ENCODE data around the gene ATP2A3. TPM values are rescaled to one million over a fixed set of nuclear protein-coding genes. Genes with fewer than 3 reads are reported as not detected.

The ATP2A3 gene
- total and polyA plus RNA-seq, 2 donors (not counting 1 experiment from before 2014, with no cell fraction given), result 0.25 to 12.4 TPM

GRCh38 chr17:3907483-3908216 lies 56.6 kb downstream of the ATP2A3 start:
- Histone ChIP-seq H2AFZ (ENCODE audit: low read length) (no peak overlapping the region), H3K79me2 (ENCODE audit: control insufficient read depth, insufficient read depth, low read length) (no peaks in the 10 kb centered on the region), H3K36me3 (ENCODE audit: control insufficient read depth, insufficient read depth, low read length) (no peaks in the 10 kb centered on the region), H3K9me3 (ENCODE audit: control insufficient read depth, insufficient read depth, low read depth, low read length) (no peaks in the 10 kb centered on the region), H3K4me1 (ENCODE audit: control insufficient read depth, extremely low read depth, insufficient read depth, low read length) (no peaks in the 10 kb centered on the region), H3K27ac (ENCODE audit: insufficient read depth, low read length) (no peak overlapping the region), H3K4me3 (replicated peaks in 1 of 4; ENCODE audit: control extremely low read depth in 1 of 4, insufficient read depth in 1 of 4, low read depth in 3 of 4, low read length in 4 of 4) (no peak overlapping the region), H3K27me3 (ENCODE audit: control insufficient read depth, insufficient read depth, low read length) (no peaks in the 10 kb centered on the region), H3K9ac (ENCODE audit: insufficient read depth, low read length) (no peak overlapping the region), H4K20me1 (ENCODE audit: control insufficient read depth, extremely low read depth, insufficient read depth, low read length) (no peaks in the 10 kb centered on the region), H3K4me2 (ENCODE audit: extremely low read depth, insufficient read depth, low read length) (no peak overlapping the region)
- DNase-seq (ENCODE audit: low read depth in 2 of 2), result no peak
- TF ChIP-seq EZH2 (IDR thresholded peaks at IDR 0.05; ENCODE audit: low read length, missing control alignments), result no peak
- TF ChIP-seq, protein P1, sequence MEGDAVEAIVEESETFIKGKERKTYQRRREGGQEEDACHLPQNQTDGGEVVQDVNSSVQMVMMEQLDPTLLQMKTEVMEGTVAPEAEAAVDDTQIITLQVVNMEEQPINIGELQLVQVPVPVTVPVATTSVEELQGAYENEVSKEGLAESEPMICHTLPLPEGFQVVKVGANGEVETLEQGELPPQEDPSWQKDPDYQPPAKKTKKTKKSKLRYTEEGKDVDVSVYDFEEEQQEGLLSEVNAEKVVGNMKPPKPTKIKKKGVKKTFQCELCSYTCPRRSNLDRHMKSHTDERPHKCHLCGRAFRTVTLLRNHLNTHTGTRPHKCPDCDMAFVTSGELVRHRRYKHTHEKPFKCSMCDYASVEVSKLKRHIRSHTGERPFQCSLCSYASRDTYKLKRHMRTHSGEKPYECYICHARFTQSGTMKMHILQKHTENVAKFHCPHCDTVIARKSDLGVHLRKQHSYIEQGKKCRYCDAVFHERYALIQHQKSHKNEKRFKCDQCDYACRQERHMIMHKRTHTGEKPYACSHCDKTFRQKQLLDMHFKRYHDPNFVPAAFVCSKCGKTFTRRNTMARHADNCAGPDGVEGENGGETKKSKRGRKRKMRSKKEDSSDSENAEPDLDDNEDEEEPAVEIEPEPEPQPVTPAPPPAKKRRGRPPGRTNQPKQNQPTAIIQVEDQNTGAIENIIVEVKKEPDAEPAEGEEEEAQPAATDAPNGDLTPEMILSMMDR (conservative IDR thresholded peaks at IDR 0.05 in 1 of 2, IDR thresholded peaks at IDR 0.05 in 1 of 2; ENCODE audit: low read depth in 1 of 2, low read length in 2 of 2), result peak in 1 of 2 donors; percentile 14

DNA sequence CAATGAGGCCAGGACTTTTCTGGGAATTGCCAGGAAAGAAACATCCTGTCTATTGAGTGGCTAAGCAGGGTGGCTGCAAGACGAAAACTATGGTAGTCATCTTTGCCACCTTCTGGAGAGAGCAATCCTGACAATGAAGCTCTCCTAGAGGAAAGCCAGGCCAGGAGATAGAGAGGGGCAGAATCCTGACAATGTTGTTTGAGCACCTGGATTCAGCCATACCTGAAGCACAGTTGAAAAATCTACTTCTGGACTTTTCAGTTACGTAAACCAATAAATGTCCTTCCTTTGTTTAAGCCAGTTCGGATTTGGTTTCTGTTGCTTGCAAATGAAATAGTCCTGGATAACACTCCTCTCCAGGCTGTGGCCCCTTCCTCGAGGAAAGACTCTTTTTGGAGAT lies 57.4 kb downstream of the ATP2A3 start:
- no peak for DNase-seq (ENCODE audit: low read depth in 2 of 2)
- no peaks in the 10 kb centered on the region for H3K36me3 ChIP-seq (ENCODE audit: control insufficient read depth, insufficient read depth, low read length)
- no peaks in the 10 kb centered on the region for H3K4me1 ChIP-seq (ENCODE audit: control insufficient read depth, extremely low read depth, insufficient read depth, low read length)
- no peak overlapping the region for H3K27ac ChIP-seq (ENCODE audit: insufficient read depth, low read length)
- H2AFZ ChIP-seq (ENCODE audit: low read length), result no peak overlapping the region
- H3K79me2 ChIP-seq (ENCODE audit: control insufficient read depth, insufficient read depth, low read length), result no peaks in the 10 kb centered on the region
- no peak overlapping the region for H3K4me2 ChIP-seq (ENCODE audit: extremely low read depth, insufficient read depth, low read length)
- H3K9ac ChIP-seq (ENCODE audit: insufficient read depth, low read length), result no peak overlapping the region
- H3K27me3 ChIP-seq (ENCODE audit: control insufficient read depth, insufficient read depth, low read length), result no peaks in the 10 kb centered on the region
- H3K4me3 ChIP-seq (replicated peaks in 1 of 4; ENCODE audit: control extremely low read depth in 1 of 4, insufficient read depth in 1 of 4, low read depth in 3 of 4, low read length in 4 of 4), result no peak overlapping the region
- no peaks in the 10 kb centered on the region for H3K9me3 ChIP-seq (ENCODE audit: control insufficient read depth, insufficient read depth, low read depth, low read length)
- no peaks in the 10 kb centered on the region for H4K20me1 ChIP-seq (ENCODE audit: control insufficient read depth, extremely low read depth, insufficient read depth, low read length)
- no peak for TF ChIP-seq EZH2 (IDR thresholded peaks at IDR 0.05; ENCODE audit: low read length, missing control alignments)
- TF ChIP-seq, protein P1 (conservative IDR thresholded peaks at IDR 0.05 in 1 of 2, IDR thresholded peaks at IDR 0.05 in 1 of 2; ENCODE audit: low read depth in 1 of 2, low read length in 2 of 2), result no peak

DNA sequence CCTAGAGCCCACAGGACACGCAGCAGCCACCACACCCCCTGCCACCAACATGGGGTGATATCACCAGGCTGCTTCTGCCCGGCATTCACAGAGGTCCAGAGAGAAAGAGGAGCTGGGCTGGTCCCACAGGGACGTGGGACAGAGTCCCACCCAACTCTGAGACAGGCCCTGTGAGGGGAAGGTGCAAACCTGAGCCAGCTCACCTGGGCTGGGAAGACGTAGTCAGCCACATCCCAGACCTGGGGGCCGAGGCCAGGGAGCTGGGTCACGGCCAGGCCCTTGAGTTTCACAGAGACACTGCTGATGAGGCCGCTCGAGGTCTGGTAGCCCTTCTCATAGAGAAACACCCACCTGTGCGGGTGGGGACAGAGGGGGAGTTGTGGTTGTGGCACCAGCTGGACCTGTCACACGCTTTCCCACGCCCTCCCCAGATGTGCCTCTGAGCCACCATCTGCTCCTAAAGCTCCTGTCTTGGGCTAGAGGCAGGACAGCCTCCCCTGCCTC lies 59.2 kb downstream of the ATP2A3 start:
- Histone ChIP-seq H4K20me1 (ENCODE audit: control insufficient read depth, extremely low read depth, insufficient read depth, low read length) (no peaks in the 10 kb centered on the region), H3K9me3 (ENCODE audit: control insufficient read depth, insufficient read depth, low read depth, low read length) (no peaks in the 10 kb centered on the region), H3K4me3 (replicated peaks in 1 of 4; ENCODE audit: control extremely low read depth in 1 of 4, insufficient read depth in 1 of 4, low read depth in 3 of 4, low read length in 4 of 4) (no peak overlapping the region), H3K9ac (ENCODE audit: insufficient read depth, low read length) (no peak overlapping the region), H3K27me3 (ENCODE audit: control insufficient read depth, insufficient read depth, low read length) (no peaks in the 10 kb centered on the region), H3K4me1 (ENCODE audit: control insufficient read depth, extremely low read depth, insufficient read depth, low read length) (no peaks in the 10 kb centered on the region), H3K79me2 (ENCODE audit: control insufficient read depth, insufficient read depth, low read length) (no peaks in the 10 kb centered on the region), H3K27ac (ENCODE audit: insufficient read depth, low read length) (no peak overlapping the region), H3K4me2 (ENCODE audit: extremely low read depth, insufficient read depth, low read length) (no peak overlapping the region), H2AFZ (ENCODE audit: low read length) (no peak overlapping the region), H3K36me3 (ENCODE audit: control insufficient read depth, insufficient read depth, low read length) (no peaks in the 10 kb centered on the region)
- TF ChIP-seq, protein P1 (conservative IDR thresholded peaks at IDR 0.05 in 1 of 2, IDR thresholded peaks at IDR 0.05 in 1 of 2; ENCODE audit: low read depth in 1 of 2, low read length in 2 of 2), result no peak
- TF ChIP-seq EZH2 (IDR thresholded peaks at IDR 0.05; ENCODE audit: low read length, missing control alignments), result no peak
- DNase-seq (ENCODE audit: low read depth in 2 of 2), result no peak

Measured in fibroblast of lung (primary cell).